ENCODE data around the gene GRAMD1B.

GRAMD1B gene

DNA sequence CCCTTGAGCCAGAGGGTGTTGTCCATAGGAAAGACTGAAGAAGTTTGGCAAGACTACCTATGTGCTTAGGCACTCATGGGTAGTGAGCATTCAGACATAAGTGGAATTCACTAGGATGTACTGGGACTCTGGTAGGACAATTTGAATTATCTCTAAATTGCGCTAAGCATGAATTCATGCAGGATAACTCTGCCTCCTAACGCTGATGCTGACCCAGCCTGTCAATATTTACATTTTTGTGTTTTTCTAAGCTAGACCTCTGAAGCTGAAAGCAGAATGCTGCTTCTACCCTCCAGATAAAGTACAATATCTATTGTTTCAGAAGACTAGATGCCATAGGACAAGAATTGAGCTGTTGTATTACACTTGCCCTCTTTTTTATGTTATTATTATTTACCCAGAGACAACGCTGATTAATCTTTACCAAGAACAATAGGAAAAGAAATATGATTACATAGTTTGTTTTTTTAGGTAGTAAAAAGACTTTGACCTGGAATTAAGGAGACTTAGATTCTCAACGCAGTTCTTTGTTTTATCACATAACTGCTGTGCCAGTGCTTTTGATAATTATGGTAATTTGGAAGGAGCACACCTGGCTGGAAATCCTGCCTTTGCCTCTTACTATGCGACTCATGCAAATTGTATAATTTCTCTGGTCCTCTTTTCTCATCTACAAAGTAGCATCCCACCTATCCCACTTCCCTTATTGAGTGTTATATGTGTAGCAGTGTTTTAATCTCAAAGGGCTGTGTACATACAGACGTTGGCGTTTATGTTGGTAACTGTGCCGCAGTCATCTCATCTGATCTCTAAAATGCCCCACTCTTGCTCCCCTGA lies 21.2 kb upstream of the GRAMD1B start:
- no peak for DNase-seq (ENCODE audit: low read depth, low spot score)
- no peak overlapping the region for H3K27ac ChIP-seq

DNA sequence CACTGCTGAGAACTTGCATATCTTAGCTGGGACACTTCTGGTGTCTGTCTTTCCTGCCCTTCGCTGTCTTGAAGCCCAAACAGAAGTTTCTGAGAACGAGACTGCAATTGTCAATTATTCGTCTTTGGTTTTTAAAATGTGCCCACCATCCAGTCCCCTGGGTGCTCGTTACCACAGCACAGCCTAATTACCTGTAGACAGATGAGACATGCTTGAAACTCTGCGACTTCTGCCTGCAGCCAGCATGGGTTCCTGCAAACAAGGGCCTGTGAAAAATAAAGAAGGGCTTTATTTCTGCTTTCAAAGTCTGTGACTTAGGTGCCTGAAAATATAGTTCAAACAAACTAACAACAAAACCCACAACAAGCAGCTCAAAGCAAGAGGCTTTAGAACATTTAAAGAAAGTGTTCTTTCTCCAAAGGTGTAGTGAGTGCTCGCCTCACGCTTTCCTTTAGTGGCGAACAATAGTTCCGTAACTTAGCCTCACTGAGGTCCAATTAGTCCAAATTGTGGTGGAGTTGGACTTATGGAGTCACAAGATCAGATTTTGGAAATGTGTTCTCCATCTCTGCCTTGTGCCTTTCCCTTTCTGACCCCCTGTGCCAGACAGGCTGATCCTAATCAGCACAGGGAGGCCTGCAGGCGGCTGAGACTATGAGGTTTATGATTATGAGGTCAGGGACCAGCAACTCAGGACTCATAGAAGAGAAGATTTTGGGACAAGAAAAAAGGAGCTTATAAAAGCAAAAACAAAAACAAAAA lies 20.4 kb upstream of the GRAMD1B start:
- no peak for DNase-seq (ENCODE audit: low read depth, low spot score)
- H3K27ac ChIP-seq: no peak overlapping the region

DNA sequence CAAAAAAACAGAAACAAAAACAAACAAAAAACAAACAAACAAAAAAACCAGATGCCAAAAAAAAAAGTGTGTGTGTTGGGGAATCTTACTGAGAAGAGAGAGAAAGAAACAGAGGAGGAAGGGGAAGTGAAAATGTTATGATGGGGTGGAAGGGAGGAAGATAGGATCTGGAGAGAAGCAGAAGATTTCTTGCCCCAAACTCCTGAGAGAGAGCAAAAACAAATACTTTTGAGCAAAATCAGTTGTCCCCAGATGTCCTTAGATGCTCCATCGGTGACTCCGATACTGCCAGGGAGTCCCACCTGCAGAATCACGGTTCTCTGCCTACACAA lies 19.9 kb upstream of the GRAMD1B start:
- DNase-seq (ENCODE audit: low read depth, low spot score): no peak
- no peak overlapping the region for H3K27ac ChIP-seq

DNA sequence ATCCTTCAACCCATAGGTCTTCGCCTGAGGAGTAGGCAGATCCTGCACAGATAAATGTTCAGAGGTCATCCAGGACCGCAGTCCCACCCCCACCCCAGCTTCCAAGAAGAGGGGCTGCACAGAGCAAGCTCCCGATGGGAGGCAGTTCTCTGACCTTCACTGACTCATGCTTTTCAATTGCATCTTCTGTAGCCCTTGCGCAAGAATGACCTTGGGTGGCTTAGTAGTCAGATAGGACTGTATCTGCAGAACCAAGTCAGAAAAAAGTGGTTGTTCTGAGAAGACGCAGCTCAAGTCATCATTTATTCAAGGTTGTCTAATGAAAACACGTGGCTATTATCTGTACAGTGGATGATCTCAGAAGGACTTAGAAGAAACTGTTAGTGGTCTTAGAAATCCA lies 16.4 kb upstream of the GRAMD1B start:
- no peak overlapping the region for H3K27ac ChIP-seq
- DNase-seq (ENCODE audit: low read depth, low spot score): no peak

DNA sequence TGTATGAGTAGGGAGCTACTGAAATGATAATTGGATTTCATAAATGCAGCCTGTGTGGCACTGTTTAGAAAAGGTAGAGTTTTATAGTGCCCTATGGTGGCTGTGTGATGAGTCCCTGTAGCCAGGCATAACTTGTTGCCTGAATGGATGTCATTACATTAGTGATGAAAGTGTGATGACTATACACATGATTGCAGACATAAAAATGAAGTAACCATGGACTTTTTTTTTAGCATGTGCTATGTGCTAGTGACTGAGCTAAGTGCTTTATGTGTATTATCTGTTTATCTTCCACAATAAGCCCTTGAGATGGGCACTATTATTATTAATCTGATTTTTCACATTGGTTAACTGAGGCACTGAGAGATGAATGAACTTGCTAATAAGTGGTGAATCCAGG lies 13.5 kb upstream of the GRAMD1B start:
- DNase-seq (ENCODE audit: low read depth, low spot score): no peak
- H3K27ac ChIP-seq: no peak overlapping the region

DNA sequence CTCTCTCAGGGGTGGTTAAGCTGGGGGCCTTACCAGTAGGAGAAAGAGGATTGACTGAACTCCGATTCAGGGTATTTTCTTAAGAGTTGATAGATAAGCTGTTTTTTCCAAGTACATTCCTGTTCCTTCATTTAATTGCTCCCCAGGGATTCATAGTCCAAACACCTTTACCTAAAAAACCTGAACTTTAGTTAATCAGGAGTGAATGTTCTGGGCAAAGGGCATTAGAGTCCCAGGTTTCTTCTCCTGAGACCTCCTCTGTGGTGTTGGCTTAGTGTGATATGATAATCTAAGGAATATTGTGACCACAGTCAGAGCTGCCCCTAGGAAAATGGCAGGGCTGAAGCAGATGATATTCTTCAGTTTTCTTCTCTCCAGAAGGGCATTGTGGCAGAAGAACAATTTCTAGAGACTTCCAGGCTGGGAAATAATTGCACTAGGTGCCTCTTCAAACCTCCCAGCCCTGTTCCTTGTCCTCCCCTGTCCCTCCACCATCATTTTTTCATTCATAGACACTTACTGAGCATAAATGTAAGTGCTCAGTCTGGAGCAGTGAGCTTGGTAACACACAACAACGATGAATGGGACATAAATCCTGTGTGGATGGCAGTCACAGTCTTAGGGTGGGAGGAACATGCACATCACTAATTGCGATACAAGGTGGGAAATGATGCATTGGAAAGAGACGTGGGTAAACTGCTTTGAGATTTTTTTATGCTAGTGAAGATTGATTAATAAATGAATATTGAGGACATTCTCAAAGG lies 11.5 kb upstream of the GRAMD1B start:
- DNase-seq (ENCODE audit: low read depth, low spot score): no peak
- no peak overlapping the region for H3K27ac ChIP-seq

DNA sequence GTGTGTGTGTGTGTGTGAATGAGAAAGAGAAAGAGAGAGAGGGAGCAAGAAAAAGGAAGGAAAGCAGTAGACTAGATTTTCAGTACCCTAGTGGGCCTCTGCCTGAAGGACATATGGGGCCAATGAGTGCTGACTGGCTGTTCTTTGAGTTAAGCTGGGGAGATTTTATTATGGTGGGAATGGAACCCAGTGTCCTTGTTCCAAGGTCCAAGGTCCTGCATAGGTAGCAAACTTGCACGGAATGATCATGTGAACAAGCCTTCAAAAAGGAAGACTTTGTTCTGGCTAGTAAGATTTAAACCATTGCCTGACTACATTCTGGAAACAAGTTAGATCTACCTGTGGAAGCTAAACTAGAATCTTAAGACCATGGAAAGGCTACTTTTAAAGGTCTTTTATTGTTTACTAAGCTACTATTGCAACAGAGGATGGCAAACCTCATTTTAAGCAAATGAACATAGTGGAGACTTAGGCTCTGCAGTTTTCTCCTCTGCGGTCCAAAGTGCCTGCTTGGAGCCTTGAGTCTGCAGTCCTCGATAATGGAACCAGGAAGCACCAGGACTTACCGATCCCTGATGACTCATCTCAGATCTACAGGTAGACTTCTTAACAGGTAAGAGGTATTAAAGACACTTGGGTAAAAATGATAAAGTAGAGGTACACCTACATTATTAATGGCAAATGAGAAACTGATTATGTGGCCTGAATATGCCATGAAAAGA lies 10.2 kb upstream of the GRAMD1B start:
- no peak for DNase-seq (ENCODE audit: low read depth, low spot score)
- no peak overlapping the region for H3K27ac ChIP-seq

DNA sequence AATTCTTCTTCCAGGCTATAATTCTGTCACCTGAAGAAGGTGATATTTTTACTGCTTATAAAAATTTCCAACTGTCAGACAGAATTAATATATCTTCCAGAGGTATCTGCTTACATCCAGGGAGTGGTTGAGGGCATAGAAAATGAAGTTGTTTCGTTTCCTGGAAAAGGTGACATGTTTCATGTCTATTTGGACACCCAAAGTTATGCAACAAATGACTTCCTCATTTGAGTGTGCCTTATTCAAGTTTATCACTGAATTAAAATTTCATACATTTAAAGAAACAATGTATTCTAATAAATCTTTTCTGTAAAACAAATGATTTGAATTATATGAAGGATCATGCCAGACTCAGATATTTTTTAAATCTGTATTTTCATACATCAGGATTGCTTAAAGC lies 8.5 kb upstream of the GRAMD1B start:
- no peak for DNase-seq (ENCODE audit: low read depth, low spot score)

DNA sequence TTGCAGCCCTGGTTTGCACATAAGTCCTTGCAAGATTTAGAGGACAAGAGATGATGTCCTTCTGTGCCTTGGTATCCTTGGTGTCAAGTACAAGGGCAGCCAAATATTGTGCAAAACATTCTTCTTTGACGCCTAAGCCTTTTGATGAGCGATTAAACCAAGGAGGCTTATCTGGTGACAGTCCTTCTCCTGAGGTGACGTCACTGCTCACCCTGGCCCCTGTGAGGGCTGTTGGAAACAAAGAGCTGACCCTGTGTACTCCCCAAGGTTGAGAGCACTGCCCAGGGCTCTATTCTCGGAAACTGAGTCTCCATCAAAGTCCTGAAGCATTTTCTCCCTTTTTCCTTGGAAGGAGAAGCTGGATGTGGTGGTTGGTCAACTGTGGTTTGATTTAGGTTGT lies 4.7 kb upstream of the GRAMD1B start:
- no peak for DNase-seq (ENCODE audit: low read depth, low spot score)

More for the DNA sequence above, 8.5 kb upstream of the GRAMD1B start:
- no peak overlapping the region for H3K27ac ChIP-seq

DNA sequence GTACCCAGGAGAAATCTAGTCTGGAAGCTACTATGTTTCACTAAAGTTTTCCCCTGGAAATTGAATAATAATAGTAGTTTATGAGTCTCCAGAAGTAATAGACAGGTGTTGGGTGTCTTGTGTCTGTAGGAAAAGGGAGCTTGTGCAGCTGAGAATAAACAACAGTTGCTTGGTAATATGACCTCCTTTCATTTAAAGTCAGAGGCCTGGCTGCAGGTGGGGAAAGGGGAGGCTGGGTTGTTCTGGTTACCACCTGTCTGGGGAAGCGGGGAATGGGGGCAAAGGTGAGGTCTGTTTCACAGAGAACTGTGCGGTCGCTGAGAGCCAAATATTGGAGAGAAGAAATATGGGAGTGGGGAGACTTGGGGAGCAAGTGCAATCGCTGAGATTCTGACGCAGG lies 3.3 kb upstream of the GRAMD1B start:
- DNase-seq (ENCODE audit: low read depth, low spot score): no peak
- H3K27ac ChIP-seq: no peak overlapping the region

More for the DNA sequence above, 4.7 kb upstream of the GRAMD1B start:
- H3K27ac ChIP-seq: no peak overlapping the region

DNA sequence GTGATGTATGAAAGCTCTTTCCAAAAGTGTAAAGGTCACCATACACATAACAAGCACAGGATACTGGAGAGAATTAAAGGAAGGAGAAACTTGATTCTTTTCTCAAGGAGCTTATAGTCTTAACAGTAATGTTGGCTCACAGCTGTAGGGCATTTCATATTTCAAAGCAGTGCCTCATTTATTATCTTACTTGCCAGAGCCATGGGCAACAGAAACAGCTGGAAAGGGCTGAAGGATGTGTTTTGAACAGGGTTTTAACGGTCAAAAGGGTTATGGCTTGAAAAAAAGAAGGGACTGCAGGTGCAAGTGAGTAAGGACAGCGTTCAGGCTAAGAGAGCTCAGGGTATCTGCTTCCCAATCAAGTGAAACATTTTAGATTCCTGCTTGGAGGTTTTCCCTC lies 2.7 kb upstream of the GRAMD1B start:
- no peak overlapping the region for H3K27ac ChIP-seq
- DNase-seq (ENCODE audit: low read depth, low spot score): no peak

DNA sequence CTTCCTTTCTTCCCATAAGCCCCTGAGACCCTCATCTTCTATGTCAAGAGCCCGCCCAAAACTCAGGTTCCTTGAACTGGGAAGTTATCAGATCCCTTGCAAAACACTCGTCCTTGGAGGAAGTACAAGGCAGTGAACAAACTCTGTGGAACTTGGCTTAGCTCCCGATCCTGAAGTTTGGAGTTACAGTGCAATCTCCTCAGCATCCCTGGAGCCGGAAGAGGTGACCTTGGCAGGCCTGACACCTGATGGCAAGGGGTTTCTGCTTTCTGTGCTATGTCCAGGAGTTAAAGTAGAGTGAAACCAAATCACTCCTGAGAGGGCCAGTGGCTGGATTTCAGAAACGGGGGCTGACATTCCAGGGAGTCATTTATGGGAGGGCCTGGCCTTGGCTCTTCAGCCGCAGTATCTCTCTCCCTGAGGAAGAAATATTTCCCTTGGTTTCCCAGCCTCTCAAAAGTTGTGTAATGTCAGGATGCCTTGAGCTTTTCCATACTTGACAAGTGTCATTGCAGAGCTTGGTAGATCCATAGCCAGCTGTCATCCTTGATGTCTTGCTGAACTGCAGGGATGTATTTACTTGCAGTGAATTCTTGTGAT lies 1.9 kb upstream of the GRAMD1B start:
- no peak for DNase-seq (ENCODE audit: low read depth, low spot score)
- H3K27ac ChIP-seq: no peak overlapping the region

DNA sequence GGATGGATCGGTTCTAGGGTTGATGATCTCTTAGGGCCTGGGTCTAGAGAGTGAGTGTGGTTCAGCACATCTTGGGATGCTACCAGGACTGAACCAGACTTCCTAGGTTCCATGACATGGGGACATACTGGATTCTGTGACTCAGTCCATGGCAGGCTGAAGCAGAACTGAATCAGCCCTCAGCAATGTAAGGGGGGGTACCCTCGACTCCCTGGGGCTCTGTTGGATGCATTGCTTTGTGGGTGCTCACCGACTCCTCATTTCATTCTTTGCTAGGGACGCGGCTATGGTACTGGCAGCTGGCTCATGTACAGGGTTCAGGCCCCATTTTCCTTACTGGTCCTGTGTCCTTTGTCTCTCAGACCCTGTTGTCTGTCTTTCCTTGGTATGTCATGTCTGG lies 733 bp upstream of the GRAMD1B start:
- H3K27ac ChIP-seq: no peak overlapping the region
- no peak for DNase-seq (ENCODE audit: low read depth, low spot score)

DNA sequence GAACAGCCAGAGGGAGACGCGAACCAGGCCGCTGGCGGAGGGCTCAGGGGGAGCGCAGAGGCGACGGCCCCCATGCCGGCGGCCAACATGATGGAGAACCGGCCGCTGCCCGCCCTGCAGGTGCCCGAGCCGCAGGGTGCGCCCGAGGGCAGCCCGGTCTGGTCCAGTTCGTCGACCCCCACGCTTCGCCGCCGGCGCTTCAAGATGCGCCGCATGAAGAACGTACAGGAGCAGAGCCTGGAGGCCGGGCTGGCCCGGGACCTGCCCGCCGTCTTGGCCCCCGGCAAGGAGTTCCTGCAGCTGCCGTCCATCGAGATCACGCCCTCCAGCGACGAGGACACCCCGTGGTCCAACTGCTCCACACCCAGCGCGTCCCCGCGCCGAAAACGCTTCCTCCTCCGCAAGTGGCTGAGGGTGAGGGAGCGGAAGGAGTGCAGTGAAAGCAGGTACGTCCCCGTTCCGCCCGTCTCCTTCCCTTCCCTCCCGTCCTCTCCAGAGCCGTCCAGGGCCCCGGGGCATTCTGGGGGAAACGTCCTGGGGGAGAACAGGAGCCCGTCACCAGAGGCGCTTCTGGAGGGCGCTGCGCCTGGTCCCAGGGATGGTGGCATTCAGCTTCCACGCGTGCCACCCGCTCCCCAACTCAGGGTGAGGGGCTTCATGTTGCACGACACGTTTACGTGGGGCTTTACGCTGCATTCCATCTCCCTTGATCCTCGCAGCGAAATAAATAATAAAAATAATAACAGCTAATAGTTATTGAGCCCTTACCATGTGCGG lies 840 bp downstream of the GRAMD1B start:
- no peak overlapping the region for H3K27ac ChIP-seq
- DNase-seq (ENCODE audit: low read depth, low spot score): no peak

DNA sequence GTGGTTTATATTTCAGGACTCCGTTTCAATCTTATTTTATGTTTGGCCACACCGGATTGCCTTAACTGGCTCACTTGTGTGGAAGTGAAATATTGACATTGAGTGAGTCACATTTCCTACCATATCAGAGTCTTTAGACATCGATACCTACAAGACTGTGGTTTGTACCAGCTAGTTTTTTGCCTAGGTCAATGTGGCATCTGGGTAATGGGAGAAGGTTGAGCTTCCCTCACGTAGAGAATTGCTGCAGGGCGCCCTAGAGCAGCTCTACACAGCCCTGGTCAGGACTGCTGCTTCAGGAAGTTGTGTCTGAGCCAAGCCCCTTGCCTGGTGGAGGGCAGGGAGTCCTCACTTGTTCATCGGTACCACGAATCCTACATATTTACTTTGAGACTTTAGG lies 1.6 kb downstream of the GRAMD1B start:
- H3K27ac ChIP-seq: no peak overlapping the region
- DNase-seq (ENCODE audit: low read depth, low spot score): no peak

DNA sequence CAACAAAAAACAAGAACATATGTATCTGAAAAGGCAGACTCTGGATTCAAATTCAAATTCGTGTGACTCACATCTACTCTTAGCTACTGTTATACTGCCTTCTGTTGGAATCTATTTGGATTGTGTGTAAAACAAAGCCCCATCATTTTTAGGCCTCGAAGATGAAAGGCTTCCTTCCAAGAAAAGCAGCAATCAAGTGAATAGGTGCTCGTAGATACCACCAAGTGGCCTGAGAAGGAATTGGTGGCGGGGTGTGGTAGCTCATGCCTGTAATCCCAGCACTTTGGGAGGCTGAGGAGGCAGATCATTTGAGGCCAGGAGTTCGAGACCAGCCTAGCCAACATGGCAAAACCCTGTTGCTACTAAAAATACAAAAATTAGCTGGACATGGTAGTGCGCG lies 4.2 kb downstream of the GRAMD1B start:
- no peak overlapping the region for H3K27ac ChIP-seq
- no peak for DNase-seq (ENCODE audit: low read depth, low spot score)

DNA sequence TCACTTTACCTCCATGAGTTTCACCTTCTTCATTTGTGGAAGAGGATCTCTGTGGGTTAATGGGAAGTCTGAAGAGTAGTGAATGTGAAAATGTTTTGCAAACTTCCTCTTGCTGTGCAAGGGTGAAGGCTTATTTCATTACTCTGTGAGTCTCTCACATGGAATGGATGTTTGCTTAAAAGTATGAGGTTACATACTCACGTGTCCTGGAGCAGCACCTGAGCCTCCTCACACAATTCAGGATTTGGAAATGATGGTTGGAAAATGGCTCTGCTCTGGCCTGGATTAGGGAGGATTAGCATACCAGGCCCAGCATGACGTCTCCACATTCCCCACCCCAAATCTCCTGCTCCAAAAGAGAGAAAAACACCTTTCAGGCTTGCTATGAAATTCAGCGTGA lies 4.8 kb downstream of the GRAMD1B start:
- no peak for DNase-seq (ENCODE audit: low read depth, low spot score)
- no peak overlapping the region for H3K27ac ChIP-seq

DNA sequence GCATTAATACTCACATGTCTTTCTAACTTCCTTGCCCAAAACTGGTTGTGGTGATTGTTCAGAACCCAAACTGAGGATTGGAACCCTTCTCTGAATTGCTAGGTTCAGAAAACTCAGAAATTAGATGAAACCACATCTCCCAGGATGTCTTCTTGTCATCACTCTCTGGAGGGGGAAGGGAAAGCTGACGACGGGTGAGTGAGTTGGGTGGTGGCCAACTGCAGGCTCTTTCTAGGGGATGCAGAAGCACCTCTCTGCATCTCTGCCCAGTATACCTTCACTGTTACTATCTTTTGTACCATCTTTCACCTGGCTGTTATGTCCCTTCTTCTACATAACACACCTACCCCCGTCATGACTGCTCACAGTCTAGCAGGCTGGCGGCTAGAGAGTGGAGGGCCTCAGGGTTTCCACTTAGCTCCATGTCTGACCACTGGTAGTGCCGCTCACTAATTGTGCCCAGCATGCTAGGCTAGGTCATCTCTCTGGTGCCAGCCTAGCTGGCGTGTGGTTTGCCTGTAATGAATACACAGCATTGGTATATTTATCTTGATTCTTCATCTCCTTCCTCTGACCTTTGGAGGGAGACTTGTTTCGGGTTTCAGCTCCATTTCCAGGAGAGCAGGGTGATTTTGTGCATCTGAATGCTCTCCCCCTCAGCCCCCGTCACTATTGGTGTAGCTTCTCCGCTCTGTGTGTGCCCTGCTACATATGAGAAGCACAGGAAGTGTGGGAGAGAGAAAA lies 7.3 kb downstream of the GRAMD1B start:
- H3K27ac ChIP-seq: no peak overlapping the region
- DNase-seq (ENCODE audit: low read depth, low spot score): no peak
